Amniotic stem cell (primary cell): ENCODE measurements around the gene PPP1R12B.
"Not testable (repeated sequence)": the region's sequence is repeated elsewhere in the genome, so short reads cannot be mapped to it uniquely, and the experiment has no call there.

Experiments used
- DNase-seq: peaks from one replicate; lab custom pipeline; 2025; lab: John Stamatoyannopoulos, UW

Gene PPP1R12B

GRCh38 chr1:202631076-202631923 is 282.8 kb downstream of the PPP1R12B start:
- no peak for DNase-seq

- no peak for DNase-seq
Observed at GRCh38 chr1:202632241-202632640, 283.7 kb downstream of the PPP1R12B start.

- not testable (repeated sequence) for DNase-seq
Observed at GRCh38 chr1:202636171-202636570, 287.7 kb downstream of the PPP1R12B start.

GRCh38 chr1:202637321-202638018 is 289.0 kb downstream of the PPP1R12B start:
- DNase-seq: not testable (repeated sequence)

- DNase-seq: no peak
Observed at GRCh38 chr1:202638019-202638700, 289.7 kb downstream of the PPP1R12B start.

GRCh38 chr1:202638701-202639305 is 290.3 kb downstream of the PPP1R12B start:
- not testable (repeated sequence) for DNase-seq

- DNase-seq: no peak
Observed at GRCh38 chr1:202639500-202639899, 291.0 kb downstream of the PPP1R12B start.

- DNase-seq: no peak
Observed at GRCh38 chr1:202642212-202642611, 293.7 kb downstream of the PPP1R12B start.
